ENCODE data around the gene USP34.

Gene USP34

GRCh38 chr2:61438670-61439069 is 32.2 kb downstream of the USP34 start:
- Histone ChIP-seq H2AFZ (ENCODE audit: low read length) (no peak overlapping the region), H3K4me3 (ENCODE audit: low read length in 2 of 2) (no peak overlapping the region), H3K79me1 (ENCODE audit: low read depth, low read length) (peaks cover 10% of the 10 kb centered on the region)

GRCh38 chr2:61437170-61437569 is 33.7 kb downstream of the USP34 start:
- no peak overlapping the region for H2BK12ac ChIP-seq (ENCODE audit: low read length)
- no peak overlapping the region for H4K91ac ChIP-seq (ENCODE audit: low read depth, low read length, poor library complexity)
- no peak overlapping the region for H3K4me2 ChIP-seq (ENCODE audit: insufficient read depth, low read length, poor library complexity, severe bottlenecking)
- no peak overlapping the region for H2AK5ac ChIP-seq (ENCODE audit: low read depth, low read length)
- H3K14ac ChIP-seq (ENCODE audit: low read length), result no peak overlapping the region
- H3K4me3 ChIP-seq (ENCODE audit: low read length in 2 of 2), result no peak overlapping the region
- H3K27ac ChIP-seq (replicated peaks; ENCODE audit: low read length), result no peak overlapping the region
- WGBS, 2 donors (ENCODE audit: extremely low coverage in 2 of 2, insufficient read length in 2 of 2, insufficient replicate concordance in 1 of 2), result no CpG with 5 or more reads among the region's 4 CpGs
- no peak overlapping the region for H4K8ac ChIP-seq (ENCODE audit: low read depth, low read length)
- H2AFZ ChIP-seq (ENCODE audit: low read length), result no peak overlapping the region
- peaks cover 0 to 10% of the 10 kb centered on the region in 2 donors for H3K4me1 ChIP-seq (ENCODE audit: control insufficient read depth in 2 of 2, insufficient read depth in 1 of 2, low read depth in 1 of 2, low read length in 2 of 2)
- H2BK120ac ChIP-seq (ENCODE audit: low read depth, low read length), result no peak overlapping the region
- H2BK15ac ChIP-seq (ENCODE audit: low read length), result no peak overlapping the region
- H3K9me3 ChIP-seq (replicated peaks in 1 of 2; ENCODE audit: control insufficient read depth in 2 of 2, insufficient read depth in 1 of 2, low read depth in 1 of 2, low read length in 2 of 2), result peaks cover 0 to 3% of the 10 kb centered on the region in 2 donors
- no peak overlapping the region for H3K18ac ChIP-seq (ENCODE audit: low read length)
- H3K36me3 ChIP-seq (replicated peaks in 1 of 2; ENCODE audit: control insufficient read depth in 2 of 2, insufficient read depth in 2 of 2, low read length in 2 of 2), result peaks cover 0 to 3% of the 10 kb centered on the region in 2 donors
- H3K4ac ChIP-seq (ENCODE audit: low read length), result no peak overlapping the region
- no peaks in the 10 kb centered on the region for H3K27me3 ChIP-seq (ENCODE audit: control insufficient read depth in 3 of 3, insufficient read depth in 3 of 3, low read depth in 1 of 3, low read length in 3 of 3)
- H3K9ac ChIP-seq (ENCODE audit: low read depth, low read length, poor library complexity), result no peak overlapping the region
- no peak for DNase-seq (ENCODE audit: low spot score)
- H3K79me1 ChIP-seq (ENCODE audit: low read depth, low read length), result peaks cover 12% of the 10 kb centered on the region
- H2BK5ac ChIP-seq (ENCODE audit: low read length), result no peak overlapping the region
- no peak overlapping the region for H3K23ac ChIP-seq (ENCODE audit: low read depth, low read length, poor library complexity)

More at GRCh38 chr2:61438670-61439069, 32.2 kb downstream of the USP34 start:
- Histone ChIP-seq H3K36me3 (replicated peaks in 1 of 2; ENCODE audit: control insufficient read depth in 2 of 2, insufficient read depth in 2 of 2, low read length in 2 of 2) (peaks cover 3% of the 10 kb centered on the region in 2 donors), H3K23ac (ENCODE audit: low read depth, low read length, poor library complexity) (no peak overlapping the region), H3K14ac (ENCODE audit: low read length) (no peak overlapping the region), H3K27me3 (ENCODE audit: control insufficient read depth in 3 of 3, insufficient read depth in 3 of 3, low read depth in 1 of 3, low read length in 3 of 3) (no peaks in the 10 kb centered on the region), H3K4me2 (ENCODE audit: insufficient read depth, low read length, poor library complexity, severe bottlenecking) (no peak overlapping the region), H2AK5ac (ENCODE audit: low read depth, low read length) (no peak overlapping the region), H3K4me1 (ENCODE audit: control insufficient read depth in 2 of 2, insufficient read depth in 1 of 2, low read depth in 1 of 2, low read length in 2 of 2) (peaks cover 0 to 8% of the 10 kb centered on the region in 2 donors), H2BK120ac (ENCODE audit: low read depth, low read length) (no peak overlapping the region), H3K9ac (ENCODE audit: low read depth, low read length, poor library complexity) (no peak overlapping the region), H2BK12ac (ENCODE audit: low read length) (no peak overlapping the region), H2BK5ac (ENCODE audit: low read length) (no peak overlapping the region), H3K18ac (ENCODE audit: low read length) (no peak overlapping the region), H4K91ac (ENCODE audit: low read depth, low read length, poor library complexity) (no peak overlapping the region), H4K8ac (ENCODE audit: low read depth, low read length) (no peak overlapping the region), H3K4ac (ENCODE audit: low read length) (no peak overlapping the region), H3K27ac (replicated peaks; ENCODE audit: low read length) (no peak overlapping the region), H3K9me3 (replicated peaks in 1 of 2; ENCODE audit: control insufficient read depth in 2 of 2, insufficient read depth in 1 of 2, low read depth in 1 of 2, low read length in 2 of 2) (peaks cover 0 to 5% of the 10 kb centered on the region in 2 donors), H2BK15ac (ENCODE audit: low read length) (no peak overlapping the region)
- DNase-seq (ENCODE audit: low spot score), result no peak

GRCh38 chr2:61436092-61436491 is 34.8 kb downstream of the USP34 start:
- no peak overlapping the region for H3K4me2 ChIP-seq (ENCODE audit: insufficient read depth, low read length, poor library complexity, severe bottlenecking)
- WGBS, 2 donors (ENCODE audit: extremely low coverage in 2 of 2, insufficient read length in 2 of 2, insufficient replicate concordance in 1 of 2), result no CpG with 5 or more reads among the region's 2 CpGs

GRCh38 chr2:61435291-61435690 is 35.6 kb downstream of the USP34 start:
- H2BK15ac ChIP-seq (ENCODE audit: low read length), result no peak overlapping the region
- peaks cover 15% of the 10 kb centered on the region for H3K79me1 ChIP-seq (ENCODE audit: low read depth, low read length)
- no peak overlapping the region for H3K23ac ChIP-seq (ENCODE audit: low read depth, low read length, poor library complexity)
- H2AK5ac ChIP-seq (ENCODE audit: low read depth, low read length), result no peak overlapping the region
- peaks cover 0 to 3% of the 10 kb centered on the region in 2 donors for H3K36me3 ChIP-seq (replicated peaks in 1 of 2; ENCODE audit: control insufficient read depth in 2 of 2, insufficient read depth in 2 of 2, low read length in 2 of 2)
- peaks cover 0 to 3% of the 10 kb centered on the region in 2 donors for H3K9me3 ChIP-seq (replicated peaks in 1 of 2; ENCODE audit: control insufficient read depth in 2 of 2, insufficient read depth in 1 of 2, low read depth in 1 of 2, low read length in 2 of 2)
- no peak overlapping the region for H2BK120ac ChIP-seq (ENCODE audit: low read depth, low read length)
- H4K91ac ChIP-seq (ENCODE audit: low read depth, low read length, poor library complexity), result no peak overlapping the region
- H2BK5ac ChIP-seq (ENCODE audit: low read length), result no peak overlapping the region
- no peak overlapping the region for H3K4me3 ChIP-seq (ENCODE audit: low read length in 2 of 2)
- no CpG with 5 or more reads among the region's 1 CpG for WGBS, 2 donors (ENCODE audit: extremely low coverage in 2 of 2, insufficient read length in 2 of 2, insufficient replicate concordance in 1 of 2)
- no peak for DNase-seq (ENCODE audit: low spot score)
- H4K8ac ChIP-seq (ENCODE audit: low read depth, low read length), result no peak overlapping the region
- H3K14ac ChIP-seq (ENCODE audit: low read length), result no peak overlapping the region
- H3K4me1 ChIP-seq (ENCODE audit: control insufficient read depth in 2 of 2, insufficient read depth in 1 of 2, low read depth in 1 of 2, low read length in 2 of 2), result peaks cover 0 to 10% of the 10 kb centered on the region in 2 donors
- no peaks in the 10 kb centered on the region for H3K27me3 ChIP-seq (ENCODE audit: control insufficient read depth in 3 of 3, insufficient read depth in 3 of 3, low read depth in 1 of 3, low read length in 3 of 3)
- no peak overlapping the region for H3K18ac ChIP-seq (ENCODE audit: low read length)
- no peak overlapping the region for H2AFZ ChIP-seq (ENCODE audit: low read length)
- no peak overlapping the region for H3K9ac ChIP-seq (ENCODE audit: low read depth, low read length, poor library complexity)
- H3K4me2 ChIP-seq (ENCODE audit: insufficient read depth, low read length, poor library complexity, severe bottlenecking), result no peak overlapping the region
- H3K27ac ChIP-seq (replicated peaks; ENCODE audit: low read length), result no peak overlapping the region
- no peak overlapping the region for H2BK12ac ChIP-seq (ENCODE audit: low read length)
- no peak overlapping the region for H3K4ac ChIP-seq (ENCODE audit: low read length)

More at GRCh38 chr2:61436092-61436491, 34.8 kb downstream of the USP34 start:
- Histone ChIP-seq H3K4ac (ENCODE audit: low read length) (no peak overlapping the region), H3K27me3 (ENCODE audit: control insufficient read depth in 3 of 3, insufficient read depth in 3 of 3, low read depth in 1 of 3, low read length in 3 of 3) (no peaks in the 10 kb centered on the region), H2AK5ac (ENCODE audit: low read depth, low read length) (no peak overlapping the region), H2BK15ac (ENCODE audit: low read length) (no peak overlapping the region), H3K9ac (ENCODE audit: low read depth, low read length, poor library complexity) (no peak overlapping the region), H2BK5ac (ENCODE audit: low read length) (no peak overlapping the region), H3K4me3 (ENCODE audit: low read length in 2 of 2) (no peak overlapping the region), H2BK12ac (ENCODE audit: low read length) (no peak overlapping the region), H3K4me1 (ENCODE audit: control insufficient read depth in 2 of 2, insufficient read depth in 1 of 2, low read depth in 1 of 2, low read length in 2 of 2) (peaks cover 0 to 10% of the 10 kb centered on the region in 2 donors), H3K18ac (ENCODE audit: low read length) (no peak overlapping the region), H3K79me1 (ENCODE audit: low read depth, low read length) (peaks cover 15% of the 10 kb centered on the region), H3K14ac (ENCODE audit: low read length) (no peak overlapping the region), H2BK120ac (ENCODE audit: low read depth, low read length) (no peak overlapping the region), H4K91ac (ENCODE audit: low read depth, low read length, poor library complexity) (no peak overlapping the region), H3K23ac (ENCODE audit: low read depth, low read length, poor library complexity) (no peak overlapping the region), H3K27ac (replicated peaks; ENCODE audit: low read length) (no peak overlapping the region), H3K36me3 (replicated peaks in 1 of 2; ENCODE audit: control insufficient read depth in 2 of 2, insufficient read depth in 2 of 2, low read length in 2 of 2) (peaks cover 0 to 3% of the 10 kb centered on the region in 2 donors), H3K9me3 (replicated peaks in 1 of 2; ENCODE audit: control insufficient read depth in 2 of 2, insufficient read depth in 1 of 2, low read depth in 1 of 2, low read length in 2 of 2) (peaks cover 0 to 3% of the 10 kb centered on the region in 2 donors), H2AFZ (ENCODE audit: low read length) (no peak overlapping the region), H4K8ac (ENCODE audit: low read depth, low read length) (no peak overlapping the region)
- DNase-seq (ENCODE audit: low spot score), result no peak

Data from neuronal stem cell (in vitro differentiated cells).